Measurements from ENCODE around the gene FNTB.

DNA sequence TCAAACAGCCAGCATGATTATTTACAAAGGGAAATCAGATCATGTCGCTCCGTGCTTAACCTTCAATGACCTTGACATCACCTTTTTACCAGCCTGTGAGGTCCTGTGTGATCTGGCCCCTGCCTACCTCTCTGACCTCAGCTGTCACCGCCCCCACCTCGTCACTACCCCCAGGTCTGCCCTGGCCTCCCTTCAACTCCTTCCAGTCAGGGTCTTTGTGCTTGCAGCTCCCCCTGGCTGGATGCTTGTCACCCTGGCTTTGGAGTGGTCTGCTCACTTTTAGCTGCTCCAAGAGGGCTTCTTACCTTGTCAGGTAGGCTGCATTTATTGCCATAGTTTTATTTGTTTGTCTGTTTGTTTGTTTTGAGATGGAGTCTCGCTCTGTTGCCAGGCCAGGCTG, 123.8 kb downstream of the FNTB start:
- TF ChIP-seq POLR2AphosphoS5 (IDR thresholded peaks at IDR 0.05; ENCODE audit: low read depth, low read length) (no peak), NRF1 (IDR thresholded peaks at IDR 0.05; ENCODE audit: low read depth, low read length) (no peak), BRCA1 (IDR thresholded peaks at IDR 0.05; ENCODE audit: low read depth, low read length) (no peak), EZH2 (IDR thresholded peaks at IDR 0.05; ENCODE audit: low read depth, low read length, severe bottlenecking) (no peak), USF2 (IDR thresholded peaks at IDR 0.05; ENCODE audit: low read length) (no peak)
